Liver (tissue), 9 donors: Measurements from ENCODE around the gene SORCS2. TPM values are rescaled to one million over a fixed set of nuclear protein-coding genes. Genes with fewer than 3 reads are reported as not detected.

Source experiments
- DNase-seq: peaks from one replicate; pipeline ENCODE4 v3.0.0-alpha.2; 2017; ENCODE audit warnings: low spot score
- H3K27ac ChIP-seq, 2 donors: one replicate each; pipeline ENCODE4 v1.7.0; 2013; ENCODE audit warnings: inconsistent platforms in 2 of 2, low read length in 2 of 2, control low read depth in 1 of 2, low read depth in 1 of 2, mild to moderate bottlenecking in 1 of 2
- H3K27me3 ChIP-seq, 4 donors: one replicate each; pipeline versions ENCODE4 v1.6.1 to v1.7.0; 2013; ENCODE audit warnings: low read length in 3 of 4, inconsistent platforms in 1 of 4, mild to moderate bottlenecking in 1 of 4, moderate library complexity in 1 of 4; ENCODE audit not compliant: control insufficient read depth in 4 of 4, insufficient read depth in 4 of 4
- H3K36me3 ChIP-seq, 4 donors: one replicate each; pipeline versions ENCODE4 v1.6.1 to v1.7.0; 2013; ENCODE audit warnings: low read length in 3 of 4, mild to moderate bottlenecking in 3 of 4, low read depth in 1 of 4, moderate library complexity in 1 of 4; ENCODE audit not compliant: control insufficient read depth in 4 of 4, insufficient read depth in 3 of 4
- H3K4me1 ChIP-seq, 4 donors: one replicate each; pipeline versions ENCODE4 v1.6.1 to v1.7.0; 2013; ENCODE audit warnings: low read length in 3 of 4, mild to moderate bottlenecking in 3 of 4, moderate library complexity in 1 of 4; ENCODE audit not compliant: control insufficient read depth in 4 of 4, insufficient read depth in 4 of 4
- H3K4me3 ChIP-seq, 3 donors: one replicate each; pipeline versions ENCODE4 v1.6.1 to v1.7.0; 2013; ENCODE audit warnings: low read length in 3 of 3, control low read depth in 1 of 3, low read depth in 1 of 3, mild to moderate bottlenecking in 1 of 3
- H3K9ac ChIP-seq, 2 donors: one replicate each; pipeline ENCODE4 v1.7.0; 2013; ENCODE audit warnings: low read length in 2 of 2, mild to moderate bottlenecking in 2 of 2, moderate library complexity in 2 of 2, control low read depth in 1 of 2, low read depth in 1 of 2
- H3K9me3 ChIP-seq, 4 donors: one replicate each; pipeline versions ENCODE4 v1.6.1 to v1.7.0; 2013; ENCODE audit warnings: low read length in 3 of 4; ENCODE audit not compliant: control insufficient read depth in 4 of 4
- ATF3 ChIP-seq: IDR thresholded peaks from 2 replicates; pipeline ENCODE4 v1.6.1; 2016; ENCODE audit warnings: antibody characterized with exemption
- CTCF ChIP-seq: fragments of 150-350 bp; IDR thresholded peaks from 2 replicates; pipeline ENCODE4 v1.5.1; 2017; ENCODE audit warnings: improper control_type of control experiment, low read depth, low read length; ENCODE audit not compliant: missing input control
- EGR1 ChIP-seq, 2 donors: IDR thresholded peaks; 2 replicates each; pipeline ENCODE4 v1.6.1; 2016 to 2018; ENCODE audit warnings: antibody characterized with exemption in 2 of 2, low read depth in 2 of 2
- FOXA1 ChIP-seq: IDR thresholded peaks from 2 replicates; pipeline ENCODE4 v1.6.1; 2016; ENCODE audit warnings: antibody characterized with exemption
- FOXA2 ChIP-seq: IDR thresholded peaks from 2 replicates; pipeline ENCODE4 v1.6.1; 2016; ENCODE audit warnings: antibody characterized with exemption
- GABPA ChIP-seq, 2 donors: IDR thresholded peaks in 1 of 2; conservative IDR thresholded peaks in 1 of 2; 2 replicates each; pipeline ENCODE4 v1.6.1; 2016; ENCODE audit warnings: antibody characterized with exemption in 2 of 2, mild to moderate bottlenecking in 1 of 2, moderate library complexity in 1 of 2
- HNF4A ChIP-seq, 2 donors: conservative IDR thresholded peaks; 2 replicates each; pipeline ENCODE4 v1.6.1; 2016; ENCODE audit warnings: antibody characterized with exemption in 2 of 2, mild to moderate bottlenecking in 2 of 2
- HNF4G ChIP-seq: IDR thresholded peaks from 2 replicates; pipeline ENCODE4 v1.6.1; 2016; ENCODE audit warnings: antibody characterized with exemption
- MAX ChIP-seq: IDR thresholded peaks from 2 replicates; pipeline ENCODE4 v1.6.1; 2016; ENCODE audit warnings: antibody characterized with exemption
- NR2F2 ChIP-seq: IDR thresholded peaks from 2 replicates; pipeline ENCODE4 v1.6.1; 2016; ENCODE audit warnings: antibody characterized with exemption
- RAD21 ChIP-seq, 2 donors: IDR thresholded peaks; 2 replicates each; pipeline ENCODE4 v1.6.1; 2016; ENCODE audit warnings: antibody characterized with exemption in 2 of 2, mild to moderate bottlenecking in 2 of 2
- REST ChIP-seq: IDR thresholded peaks from 2 replicates; pipeline ENCODE4 v1.6.1; 2016; ENCODE audit warnings: antibody characterized with exemption, mild to moderate bottlenecking
- RXRA ChIP-seq, 2 donors: IDR thresholded peaks; 2 replicates each; pipeline ENCODE4 v1.6.1; 2017 to 2018; ENCODE audit warnings: antibody characterized with exemption in 2 of 2, mild to moderate bottlenecking in 1 of 2
- SP1 ChIP-seq: IDR thresholded peaks from 2 replicates; pipeline ENCODE4 v1.6.1; 2018; ENCODE audit warnings: antibody characterized with exemption, mild to moderate bottlenecking
- WGBS: extraction: QIAGEN DNeasy Blood & Tissue Kit; methylation state at CpG from one replicate; pipeline ENCODE4 v1.1.7; 2013; 5-methylcytosine and 5-hydroxymethylcytosine counted together
- polyA plus RNA-seq, 2 donors: library from polyadenylated mRNA; stranded (reverse) in 1 of 2; unstranded in 1 of 2; fragments of 200-250 nt in 1 of 2; fragments of >200 nt in 1 of 2; fragmentation: Nextera tagmentation in 1 of 2; extraction: Ambion mirVana in 1 of 2; gene quantifications; one replicate each; pipeline versions ENCODE4 v1.2.1 to v1.2.3, GENCODE V29; 2013 to 2015
- total RNA-seq, 2 donors: library from RNA; depleted of rRNA; stranded (reverse); fragments of >200 nt; gene quantifications; one replicate each; pipeline ENCODE4 v1.2.3, GENCODE V29; 2014
- donor health status: healthy.
- donor health status: healthy.
- donor health status: healthy.
- donor health status: healthy.
- donor health status: healthy.

Gene SORCS2
- total and polyA plus RNA-seq, 4 donors: 0.10 to 1.4 (median 0.92) TPM

- Histone ChIP-seq H3K36me3 (no peaks in the 10 kb centered on the region), H3K4me3 (no peak overlapping the region), H3K4me1 (no peaks in the 10 kb centered on the region), H3K27me3 (no peaks in the 10 kb centered on the region), H3K9ac (no peak overlapping the region), H3K27ac (no peak overlapping the region), H3K9me3 (no peaks in the 10 kb centered on the region)
- TF ChIP-seq REST (no peak), HNF4A (conservative IDR thresholded peaks at IDR 0.05) (no peak), FOXA1 (no peak), SP1 (no peak), EGR1 (IDR thresholded peaks at IDR 0.05; ENCODE audit: low read depth in 2 of 2) (no peak), RXRA (IDR thresholded peaks at IDR 0.05) (no peak), RAD21 (IDR thresholded peaks at IDR 0.05) (no peak), GABPA (IDR thresholded peaks at IDR 0.05 in 1 of 2, conservative IDR thresholded peaks at IDR 0.05 in 1 of 2) (no peak), FOXA2 (no peak), NR2F2 (no peak), HNF4G (no peak)
- no peak for DNase-seq
- WGBS: 95% methylated on average over 14 of the region's 14 CpGs
These were observed 42.7 kb downstream of the SORCS2 start for GRCh38 chr4:7235030-7235380.

GRCh38 chr4:7236847-7237246 lies 44.5 kb downstream of the SORCS2 start:
- Histone ChIP-seq H3K9me3 (no peaks in the 10 kb centered on the region), H3K36me3 (no peaks in the 10 kb centered on the region), H3K27ac (no peak overlapping the region), H3K27me3 (no peaks in the 10 kb centered on the region), H3K4me1 (no peaks in the 10 kb centered on the region), H3K4me3 (no peak overlapping the region), H3K9ac (no peak overlapping the region)
- no peak for TF ChIP-seq FOXA2
- no peak for TF ChIP-seq FOXA1
- TF ChIP-seq MAX: no peak
- 68% methylated on average over 4 of the region's 4 CpGs for WGBS
- no peak for DNase-seq

- 92% methylated on average over 6 of the region's 6 CpGs for WGBS
- DNase-seq: no peak
These were observed 45.5 kb downstream of the SORCS2 start for GRCh38 chr4:7237873-7238272.

More at GRCh38 chr4:7237873-7238272, 45.5 kb downstream of the SORCS2 start:
- Histone ChIP-seq H3K4me1 (no peaks in the 10 kb centered on the region), H3K36me3 (no peaks in the 10 kb centered on the region), H3K9me3 (no peaks in the 10 kb centered on the region), H3K9ac (no peak overlapping the region), H3K4me3 (no peak overlapping the region), H3K27me3 (no peaks in the 10 kb centered on the region), H3K27ac (no peak overlapping the region)
- TF ChIP-seq ATF3 (no peak), NR2F2 (no peak), SP1 (no peak), HNF4A (conservative IDR thresholded peaks at IDR 0.05) (no peak), CTCF (no peak), HNF4G (no peak), FOXA2 (no peak), MAX (no peak)
